ENCODE data around the gene CYP4F8.

DNA sequence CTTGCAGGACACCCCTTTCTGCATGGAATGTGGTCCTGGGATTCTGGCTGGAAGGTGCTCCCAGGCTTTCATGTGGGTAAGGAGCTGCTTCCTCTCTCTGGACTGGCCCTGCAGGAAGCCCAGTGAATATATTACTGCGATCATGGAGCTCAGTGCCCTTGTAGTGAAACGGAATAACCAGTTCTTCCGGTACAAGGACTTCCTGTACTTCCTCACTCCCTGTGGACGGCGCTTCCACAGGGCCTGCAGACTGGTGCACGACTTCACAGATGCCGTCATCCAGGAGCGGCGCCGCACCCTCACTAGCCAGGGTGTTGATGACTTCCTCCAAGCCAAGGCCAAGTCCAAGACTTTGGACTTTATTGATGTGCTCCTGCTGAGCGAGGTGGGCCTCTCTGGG lies 8.0 kb downstream of the CYP4F8 start:
- TF ChIP-seq, protein P1, sequence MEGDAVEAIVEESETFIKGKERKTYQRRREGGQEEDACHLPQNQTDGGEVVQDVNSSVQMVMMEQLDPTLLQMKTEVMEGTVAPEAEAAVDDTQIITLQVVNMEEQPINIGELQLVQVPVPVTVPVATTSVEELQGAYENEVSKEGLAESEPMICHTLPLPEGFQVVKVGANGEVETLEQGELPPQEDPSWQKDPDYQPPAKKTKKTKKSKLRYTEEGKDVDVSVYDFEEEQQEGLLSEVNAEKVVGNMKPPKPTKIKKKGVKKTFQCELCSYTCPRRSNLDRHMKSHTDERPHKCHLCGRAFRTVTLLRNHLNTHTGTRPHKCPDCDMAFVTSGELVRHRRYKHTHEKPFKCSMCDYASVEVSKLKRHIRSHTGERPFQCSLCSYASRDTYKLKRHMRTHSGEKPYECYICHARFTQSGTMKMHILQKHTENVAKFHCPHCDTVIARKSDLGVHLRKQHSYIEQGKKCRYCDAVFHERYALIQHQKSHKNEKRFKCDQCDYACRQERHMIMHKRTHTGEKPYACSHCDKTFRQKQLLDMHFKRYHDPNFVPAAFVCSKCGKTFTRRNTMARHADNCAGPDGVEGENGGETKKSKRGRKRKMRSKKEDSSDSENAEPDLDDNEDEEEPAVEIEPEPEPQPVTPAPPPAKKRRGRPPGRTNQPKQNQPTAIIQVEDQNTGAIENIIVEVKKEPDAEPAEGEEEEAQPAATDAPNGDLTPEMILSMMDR (IDR thresholded peaks at IDR 0.05; ENCODE audit: insufficient read depth, low read length, poor library complexity, severe bottlenecking) = no peak
- TF ChIP-seq EZH2phosphoT487 (conservative IDR thresholded peaks at IDR 0.05; ENCODE audit: low read length) = no peak
